A549 (cell line): ENCODE results near the gene UGT2A3. TPM values are rescaled to one million over a fixed set of nuclear protein-coding genes. Genes with fewer than 3 reads are reported as not detected.

Experiments
- ATAC-seq, 2 experiments: fragments of 200-7000 bp in 1 of 2; fragments of >200 bp in 1 of 2; cut with Nextera tagmentation in 1 of 2; cut with Tn5 transposase in 1 of 2; 3 replicates each; pipeline versions ENCODE4 v1.8.0 to v1.9.1; 2018 to 2020; ENCODE audit warnings: mild to moderate bottlenecking in 1 of 2, moderate library complexity in 1 of 2
- CTCF ChIA-PET: fragments of 300-600 bp; sonication (Branson Sonifier 250); formaldehyde crosslinking; extraction: SDS; loops from one replicate; lab custom pipeline; 2021; ENCODE audit warnings: antibody characterized with exemption, inconsistent platforms; lab: Yijun Ruan, JAX
- POLR2A ChIA-PET: fragments of 350-600 bp; formaldehyde crosslinking; extraction: SDS; loops from one replicate; lab custom pipeline; 2021; ENCODE audit warnings: antibody characterized with exemption, inconsistent platforms; lab: Yijun Ruan, JAX
- DNase-seq, 2 experiments: peaks; one replicate each; pipeline versions ENCODE4 v3.0.0 to v3.0.0-alpha.2; 2011 to 2016; ENCODE audit warnings: low read depth in 1 of 2, low spot score in 1 of 2
- FAIRE-seq: peaks from 2 replicates; lab custom pipeline; 2011; peaks lifted over from hg19 to GRCh38; lab: Jason Lieb, UNC
- H3K27ac ChIP-seq, 2 experiments: fragments of >200 bp; sonication (Bioruptor Twin); formaldehyde crosslinking; 3 replicates each; pipeline ENCODE4 v1.5.1; 2016 to 2017
- H3K4me1 ChIP-seq: fragments of >200 bp; sonication (Bioruptor Twin); formaldehyde crosslinking; 3 replicates; pipeline ENCODE4 v1.6.1; 2016
- H3K4me2 ChIP-seq: fragments of >200 bp; sonication (Bioruptor Twin); formaldehyde crosslinking; 3 replicates; pipeline ENCODE4 v1.6.1; 2016
- H3K4me3 ChIP-seq: fragments of >200 bp; sonication (Bioruptor Twin); formaldehyde crosslinking; 3 replicates; pipeline ENCODE4 v1.5.1; 2016
- H3K9me3 ChIP-seq: fragments of >200 bp; sonication (Bioruptor Twin); formaldehyde crosslinking; 3 replicates; pipeline ENCODE4 v1.6.1; 2016
- ATOH8 ChIP-seq: fragments of 250-450 bp; sonication (Bioruptor Pico); IDR thresholded peaks from 2 replicates; pipeline ENCODE4 v1.5.0; 2020; ENCODE audit warnings: low read depth, mild to moderate bottlenecking, moderate library complexity
- CBX2 ChIP-seq: fragments of 200-600 bp; sonication (generic); IDR thresholded peaks from 2 replicates; pipeline ENCODE4 v1.6.1; 2016; ENCODE audit warnings: low read depth, mild to moderate bottlenecking, borderline replicate concordance
- CBX8 ChIP-seq: fragments of 200-600 bp; sonication (generic); IDR thresholded peaks from 2 replicates; pipeline ENCODE4 v1.6.1; 2016
- CHD2 ChIP-seq: fragments of 150-350 bp; IDR thresholded peaks from 2 replicates; pipeline ENCODE4 v1.6.1; 2014; ENCODE audit warnings: low read length; ENCODE audit not compliant: partially characterized antibody
- CHD4 ChIP-seq: fragments of 200-600 bp; sonication (generic); IDR thresholded peaks from 2 replicates; pipeline ENCODE4 v1.6.1; 2016; ENCODE audit warnings: antibody characterized with exemption, mild to moderate bottlenecking, borderline replicate concordance
- E2F6 ChIP-seq: IDR thresholded peaks from 2 replicates; pipeline ENCODE4 v1.6.1; 2012; ENCODE audit warnings: low read depth, borderline replicate concordance
- EHF ChIP-seq: fragments of 250-450 bp; sonication (Bioruptor Pico); IDR thresholded peaks from 2 replicates; pipeline ENCODE4 v1.5.0; 2020; ENCODE audit warnings: mild to moderate bottlenecking
- EHMT2 ChIP-seq: fragments of 200-600 bp; sonication (generic); IDR thresholded peaks from 2 replicates; pipeline ENCODE4 v1.6.1; 2016; ENCODE audit warnings: antibody characterized with exemption, low read depth, mild to moderate bottlenecking, moderate library complexity
- ELK1 ChIP-seq: fragments of 150-350 bp; IDR thresholded peaks from 2 replicates; pipeline ENCODE4 v1.6.1; 2014; ENCODE audit warnings: low read depth, mild to moderate bottlenecking, low read length
- EP300 ChIP-seq, 2 experiments: fragments of >200 bp; sonication (Bioruptor Twin); formaldehyde crosslinking; IDR thresholded peaks; 2 replicates in 1 of 2; 3 replicates in 1 of 2; pipeline ENCODE4 v1.6.1; 2016 to 2017
- FOSL2 ChIP-seq, 2 experiments: fragments of 450-650 bp in 1 of 2; fragments of >200 bp in 1 of 2; sonication (Bioruptor Twin) in 1 of 2; formaldehyde crosslinking; IDR thresholded peaks; 2 replicates each; pipeline versions ENCODE4 v1.5.0 to v1.6.1; 2016 to 2020; ENCODE audit warnings: mild to moderate bottlenecking in 1 of 2, moderate library complexity in 1 of 2
- FOXS1 ChIP-seq: fragments of 250-450 bp; sonication (Bioruptor Pico); IDR thresholded peaks from 2 replicates; pipeline ENCODE4 v1.5.0; 2020; ENCODE audit warnings: mild to moderate bottlenecking, moderate library complexity
- GATA3 ChIP-seq: IDR thresholded peaks from 2 replicates; pipeline ENCODE4 v1.6.1; 2012; ENCODE audit warnings: borderline replicate concordance
- HDAC2 ChIP-seq: fragments of 200-600 bp; sonication (generic); IDR thresholded peaks from 2 replicates; pipeline ENCODE4 v1.6.1; 2016
- JUNB ChIP-seq: fragments of >200 bp; sonication (Bioruptor Twin); formaldehyde crosslinking; IDR thresholded peaks from 2 replicates; pipeline ENCODE4 v1.6.1; 2016
- KDM1A ChIP-seq: fragments of 200-600 bp; sonication (generic); IDR thresholded peaks from 2 replicates; pipeline ENCODE4 v1.6.1; 2016; ENCODE audit warnings: low read depth, mild to moderate bottlenecking
- KDM5A ChIP-seq: fragments of 200-600 bp; sonication (generic); IDR thresholded peaks from 2 replicates; pipeline ENCODE4 v1.6.1; 2016; ENCODE audit warnings: antibody characterized with exemption, mild to moderate bottlenecking
- MAFK ChIP-seq: fragments of 450-650 bp; IDR thresholded peaks from 2 replicates; pipeline ENCODE4 v1.6.1; 2014; ENCODE audit not compliant: partially characterized antibody
- MYC ChIP-seq: IDR thresholded peaks from 2 replicates; pipeline ENCODE4 v1.6.1; 2012; ENCODE audit warnings: mild to moderate bottlenecking, inconsistent platforms, low read length, improper control_type of control experiment, borderline replicate concordance
- NPAS2 ChIP-seq: fragments of 250-450 bp; sonication (Bioruptor Pico); IDR thresholded peaks from 2 replicates; pipeline ENCODE4 v1.8.0; 2022; ENCODE audit warnings: mild to moderate bottlenecking, moderate library complexity, borderline replicate concordance
- NR3C1 ChIP-seq: fragments of >200 bp; sonication (Bioruptor Twin); formaldehyde crosslinking; IDR thresholded peaks from 3 replicates; pipeline ENCODE4 v1.6.1; 2017
- PHF8 ChIP-seq: fragments of 200-600 bp; sonication (generic); IDR thresholded peaks from 2 replicates; pipeline ENCODE4 v1.6.1; 2016; ENCODE audit warnings: low read depth, mild to moderate bottlenecking, antibody characterized with exemption, moderate library complexity, borderline replicate concordance
- POLR2A ChIP-seq: IDR thresholded peaks from 2 replicates; pipeline ENCODE4 v1.6.1; 2012; ENCODE audit warnings: mild to moderate bottlenecking, low read length
- RAD21 ChIP-seq, 2 experiments: fragments of >200 bp in 1 of 2; sonication (Bioruptor Twin) in 1 of 2; formaldehyde crosslinking in 1 of 2; IDR thresholded peaks in 1 of 2; conservative IDR thresholded peaks in 1 of 2; 2 replicates in 1 of 2; 3 replicates in 1 of 2; pipeline ENCODE4 v1.6.1; 2012 to 2018; ENCODE audit warnings: inconsistent platforms in 1 of 2
- RCOR1 ChIP-seq: fragments of 150-350 bp; IDR thresholded peaks from 2 replicates; pipeline ENCODE4 v1.6.1; 2014; ENCODE audit warnings: antibody characterized with exemption, low read length, low read depth
- SMC3 ChIP-seq: fragments of >200 bp; sonication (Bioruptor Twin); formaldehyde crosslinking; IDR thresholded peaks from 3 replicates; pipeline ENCODE4 v1.6.1; 2018; ENCODE audit warnings: inconsistent platforms
- USF2 ChIP-seq: fragments of 450-650 bp; IDR thresholded peaks from 2 replicates; pipeline ENCODE4 v1.6.1; 2014; ENCODE audit warnings: antibody characterized with exemption
- ZFP36 ChIP-seq: fragments of 450-650 bp; IDR thresholded peaks from 2 replicates; pipeline ENCODE4 v1.6.1; 2014; ENCODE audit warnings: borderline replicate concordance; ENCODE audit not compliant: partially characterized antibody
- WGBS: methylation state at CpG from one replicate; pipeline ENCODE4 v1.1.6; 2017; ENCODE audit errors: missing lambda C conversion rate; 5-methylcytosine and 5-hydroxymethylcytosine counted together
- polyA plus RNA-seq, 4 experiments: library from polyadenylated mRNA; depleted of rRNA in 3 of 4; stranded (reverse); fragments of >200 nt; fragmentation: RNase III in 1 of 4; extraction: RNeasy Plus Mini Kit Qiagen cat#74134 plus additional on column Dnase treatment in 1 of 4; gene quantifications; 2 replicates in 3 of 4; 3 replicates in 1 of 4; pipeline ENCODE4 v1.2.3, GENCODE V29; 2011 to 2017
- TF ChIP-seq, protein P1 (sequence below): fragments of >200 bp; sonication (Bioruptor Twin); formaldehyde crosslinking; IDR thresholded peaks from 2 replicates; pipeline ENCODE4 v1.6.1; 2016

Gene UGT2A3
- polyA plus RNA-seq, 2 of the 4 experiments (the other 2 are of a cell fraction) = 0.37 to 0.59 TPM

DNA sequence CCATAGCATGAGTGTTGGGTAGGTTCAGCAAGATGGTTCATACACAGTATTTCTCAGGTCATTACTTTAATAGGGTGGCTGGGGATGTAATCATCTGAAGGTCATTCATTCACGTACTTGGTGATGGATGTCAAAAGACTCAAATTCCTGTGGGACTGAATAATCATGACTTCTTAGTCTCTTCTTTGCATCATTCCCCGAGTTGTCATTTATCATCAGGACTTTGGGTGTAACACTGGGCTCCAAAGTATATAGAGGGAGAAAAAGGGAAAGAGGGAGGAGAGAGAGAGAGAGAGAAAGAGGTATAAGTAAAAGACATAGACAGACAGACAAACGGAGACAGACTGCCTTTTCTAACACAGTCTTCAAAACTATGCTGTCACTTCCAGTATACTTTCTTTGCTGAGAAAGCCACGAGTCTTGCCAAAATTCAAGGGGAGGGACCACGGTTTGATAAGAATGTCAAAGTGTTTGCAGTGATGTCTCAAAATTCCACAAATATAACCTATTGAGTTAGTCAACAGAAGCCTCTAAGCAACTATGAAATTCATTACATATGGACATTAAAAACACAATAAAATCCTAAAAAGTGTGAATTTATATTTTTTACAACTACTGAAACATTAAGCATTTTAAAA lies 55.9 kb downstream of the UGT2A3 start:
- DNase-seq (peak in 1 of 2 experiments; percentile 68), ATAC-seq (peak; percentile 56 to 72; a peak in 4 of 6 replicates), FAIRE-seq (no peak)
- Histone ChIP-seq H3K4me1 (peaks cover 22% of the 10 kb centered on the region; the same call in 2 of the 3 replicates), H3K27ac (peak overlapping the region; percentile 58 to 75; a peak in 5 of 6 replicates), H3K4me3 (no peak overlapping the region), H3K9me3 (peaks cover 8% of the 10 kb centered on the region; the same call in 1 of the 3 replicates), H3K4me2 (peak overlapping the region; percentile 56)
- CTCF ChIA-PET = no interaction called here
- TF ChIP-seq FOSL2 (IDR thresholded peaks at IDR 0.05) (no peak), FOSL2 (CRISPR knock-in tag; IDR thresholded peaks at IDR 0.05) (peak; percentile 64), ZFP36 (no peak), CHD2 (no peak), EP300 (IDR thresholded peaks at IDR 0.05) (peak; percentile 48 to 60; a peak in 3 of 5 replicates), USF2 (no peak), KDM1A (no peak), JUNB (0 out of 2 replicates have a peak, but pooled peaks have one; percentile 11), POLR2A (no peak), GATA3 (peak; percentile 49; the same call in 1 of the 2 replicates), KDM5A (no peak), ELK1 (no peak), PHF8 (no peak)
- 11% methylated on average over 5 of the region's 5 CpGs for WGBS
- POLR2A ChIA-PET = no interaction called here

DNA sequence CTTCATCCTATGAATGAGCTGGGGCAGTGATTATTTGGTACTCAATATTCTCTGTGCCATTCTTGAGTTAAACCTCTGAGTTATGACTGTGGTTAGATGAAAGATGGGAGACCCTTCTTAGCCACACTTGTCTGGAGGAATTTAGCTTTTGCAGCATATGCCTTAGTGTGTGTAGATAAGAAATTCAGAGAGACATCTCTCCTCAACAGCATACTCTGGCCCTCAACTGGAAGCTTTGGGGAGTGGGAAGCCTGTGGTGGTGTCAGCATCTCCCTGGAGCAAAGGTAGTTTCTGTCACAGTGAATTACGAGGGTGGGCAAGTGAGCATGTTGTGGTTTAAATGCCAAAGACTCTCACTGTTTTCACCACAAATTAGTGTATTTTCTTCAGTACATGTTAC lies 58.7 kb downstream of the UGT2A3 start:
- no peak for ATAC-seq
- POLR2A ChIA-PET = no interaction called here

GRCh38 chr4:68891678-68892077 lies 59.9 kb downstream of the UGT2A3 start:
- Histone ChIP-seq H3K4me1 (peaks cover 18% of the 10 kb centered on the region; the same call in 2 of the 3 replicates), H3K4me2 (no peak overlapping the region), H3K27ac (no peak overlapping the region), H3K9me3 (peaks cover 8% of the 10 kb centered on the region; the same call in 1 of the 3 replicates), H3K4me3 (no peak overlapping the region)
- WGBS = 83% methylated on average over 3 of the region's 3 CpGs
- DNase-seq (no peak), FAIRE-seq (no peak), ATAC-seq (no peak)
- POLR2A ChIA-PET = no interaction called here
- TF ChIP-seq ELK1 (no peak), EHF (CRISPR knock-in tag) (no peak), RAD21 (conservative IDR thresholded peaks at IDR 0.05 in 1 of 2, IDR thresholded peaks at IDR 0.05 in 1 of 2) (no peak), KDM5A (no peak), NR3C1 (no peak), CHD2 (no peak), HDAC2 (no peak), SMC3 (no peak), ZFP36 (no peak), ATOH8 (CRISPR knock-in tag) (no peak), FOSL2 (IDR thresholded peaks at IDR 0.05) (no peak), FOSL2 (CRISPR knock-in tag; IDR thresholded peaks at IDR 0.05) (no peak), MYC (no peak), EHMT2 (no peak), CBX2 (no peak)
- TF ChIP-seq, protein P1, sequence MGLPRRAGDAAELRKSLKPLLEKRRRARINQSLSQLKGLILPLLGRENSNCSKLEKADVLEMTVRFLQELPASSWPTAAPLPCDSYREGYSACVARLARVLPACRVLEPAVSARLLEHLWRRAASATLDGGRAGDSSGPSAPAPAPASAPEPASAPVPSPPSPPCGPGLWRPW = no peak
- CTCF ChIA-PET = no interaction called here

More for the DNA sequence above, 58.7 kb downstream of the UGT2A3 start:
- FAIRE-seq (no peak), DNase-seq (no peak)
- 92% methylated on average over 1 of the region's 1 CpG for WGBS
- H3K4me3 ChIP-seq = no peak overlapping the region
- no peak overlapping the region for H3K4me2 ChIP-seq
- peak overlapping the region in 1 of 2 experiments; percentile 45; a peak in 1 of 6 replicates for H3K27ac ChIP-seq
- TF ChIP-seq MAFK (no peak), CHD4 (no peak), JUNB (no peak), POLR2A (no peak), KDM5A (no peak), CBX8 (no peak), NPAS2 (CRISPR knock-in tag) (no peak), FOXS1 (CRISPR knock-in tag) (no peak), RCOR1 (no peak), E2F6 (no peak)
- CTCF ChIA-PET = no interaction called here
- H3K9me3 ChIP-seq = peaks cover 8% of the 10 kb centered on the region; the same call in 1 of the 3 replicates
- peaks cover 22% of the 10 kb centered on the region; the same call in 2 of the 3 replicates for H3K4me1 ChIP-seq
